GM12801 (cell line): ENCODE measurements around the gene GAB2.

Experiments
- TF ChIP-seq, protein P1 (sequence below): IDR thresholded peaks from one replicate; pipeline ENCODE4 v1.5.1; 2011; ENCODE audit warnings: control low read depth; ENCODE audit not compliant: insufficient read length; ENCODE audit errors: extremely low read depth

GAB2 gene

DNA sequence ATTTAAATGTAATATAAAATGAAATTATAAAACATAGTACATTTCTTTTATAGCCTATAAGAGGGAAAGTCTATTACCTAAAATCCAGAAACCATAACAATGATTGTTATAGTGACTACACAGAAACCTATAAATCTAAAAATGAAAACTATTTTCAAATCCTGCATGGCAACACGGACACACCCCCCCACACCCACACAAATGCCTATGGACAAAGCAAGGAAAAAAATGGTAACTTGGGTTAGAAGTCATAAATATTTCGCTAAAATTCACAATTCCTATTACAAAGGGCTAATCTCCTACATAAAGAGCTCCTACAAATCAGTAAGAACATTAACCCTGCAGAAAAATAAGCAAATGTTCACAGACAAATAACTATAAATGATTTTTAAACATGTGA lies 56.4 kb downstream of the GAB2 start:
- TF ChIP-seq, protein P1, sequence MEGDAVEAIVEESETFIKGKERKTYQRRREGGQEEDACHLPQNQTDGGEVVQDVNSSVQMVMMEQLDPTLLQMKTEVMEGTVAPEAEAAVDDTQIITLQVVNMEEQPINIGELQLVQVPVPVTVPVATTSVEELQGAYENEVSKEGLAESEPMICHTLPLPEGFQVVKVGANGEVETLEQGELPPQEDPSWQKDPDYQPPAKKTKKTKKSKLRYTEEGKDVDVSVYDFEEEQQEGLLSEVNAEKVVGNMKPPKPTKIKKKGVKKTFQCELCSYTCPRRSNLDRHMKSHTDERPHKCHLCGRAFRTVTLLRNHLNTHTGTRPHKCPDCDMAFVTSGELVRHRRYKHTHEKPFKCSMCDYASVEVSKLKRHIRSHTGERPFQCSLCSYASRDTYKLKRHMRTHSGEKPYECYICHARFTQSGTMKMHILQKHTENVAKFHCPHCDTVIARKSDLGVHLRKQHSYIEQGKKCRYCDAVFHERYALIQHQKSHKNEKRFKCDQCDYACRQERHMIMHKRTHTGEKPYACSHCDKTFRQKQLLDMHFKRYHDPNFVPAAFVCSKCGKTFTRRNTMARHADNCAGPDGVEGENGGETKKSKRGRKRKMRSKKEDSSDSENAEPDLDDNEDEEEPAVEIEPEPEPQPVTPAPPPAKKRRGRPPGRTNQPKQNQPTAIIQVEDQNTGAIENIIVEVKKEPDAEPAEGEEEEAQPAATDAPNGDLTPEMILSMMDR, result no peak

DNA sequence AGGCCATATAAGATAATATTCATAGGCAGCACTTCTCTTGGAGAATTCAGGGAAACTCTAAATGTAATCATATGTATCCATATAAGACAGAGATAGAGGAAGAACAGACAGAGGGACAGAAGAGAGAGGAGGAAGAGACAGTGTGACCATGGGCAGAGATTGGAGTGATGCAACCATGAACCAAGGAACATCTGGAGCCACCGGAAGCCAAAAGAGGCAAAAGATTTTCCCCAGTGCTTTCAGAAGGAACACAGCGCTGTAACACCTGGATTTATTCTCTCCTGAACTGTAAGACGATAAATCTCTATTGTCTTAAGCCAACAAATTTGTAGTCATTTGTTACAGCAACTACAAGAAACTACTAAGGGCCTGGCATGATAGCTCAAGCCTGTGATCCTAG lies 57.7 kb downstream of the GAB2 start:
- TF ChIP-seq, protein P1, result no peak

DNA sequence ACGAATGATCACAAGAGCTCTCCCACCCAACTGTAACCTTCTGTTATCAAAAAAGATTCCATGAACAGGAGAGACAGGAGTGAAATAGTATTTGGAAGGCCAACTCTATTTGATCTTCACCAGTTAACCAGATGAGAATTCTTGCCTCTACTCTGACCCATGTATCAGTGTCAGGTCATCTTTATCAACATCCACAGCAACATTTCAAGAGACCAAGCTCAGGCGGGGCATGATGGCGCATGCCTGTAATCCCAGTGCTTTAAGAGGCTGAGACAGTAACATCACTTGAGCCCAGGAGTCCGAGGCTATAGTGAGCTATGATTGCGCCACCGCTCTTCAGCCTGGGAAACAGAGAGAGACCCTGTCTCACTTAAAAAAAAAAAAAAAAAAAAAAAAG lies 62.3 kb downstream of the GAB2 start:
- TF ChIP-seq, protein P1, result no peak

DNA sequence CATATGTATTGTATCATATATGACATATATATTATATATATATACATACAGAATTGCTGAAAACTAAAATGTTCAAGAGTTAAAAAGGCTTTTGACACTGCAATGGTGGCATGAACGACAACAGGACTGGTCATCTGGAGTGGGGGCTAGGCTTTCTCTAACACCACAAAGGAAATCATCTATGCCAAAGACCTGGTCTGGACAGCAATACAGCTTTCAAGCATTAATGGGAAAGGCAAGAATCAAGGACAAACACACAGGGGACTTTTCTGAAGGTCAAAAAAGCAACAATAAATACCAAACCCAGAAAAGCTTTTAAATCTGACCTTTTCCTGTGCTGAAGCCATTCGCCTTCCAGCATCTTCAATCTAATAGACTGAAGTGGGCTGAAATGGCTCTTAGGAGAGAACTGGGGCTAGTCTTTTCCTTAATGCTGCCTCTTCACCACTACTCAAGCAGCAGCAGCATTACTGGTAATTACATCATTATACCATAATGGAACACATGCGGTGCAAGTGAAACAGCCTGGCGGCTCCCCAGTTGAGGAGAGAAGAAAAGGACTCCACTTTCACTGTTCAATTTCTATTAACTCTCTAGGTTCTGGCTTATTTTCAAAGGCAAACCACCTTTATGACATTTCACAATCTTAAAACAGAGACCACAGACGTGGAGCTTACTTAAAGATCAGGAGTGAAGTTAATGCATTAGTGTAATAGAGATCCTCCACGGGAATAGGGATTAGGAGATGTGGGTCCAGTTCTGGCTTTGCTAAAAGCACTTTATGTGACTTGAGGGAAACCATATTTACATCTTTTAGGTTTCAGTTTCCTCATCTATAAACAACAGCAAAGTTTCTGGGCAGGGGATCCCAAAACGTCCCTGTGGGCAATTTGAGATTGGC lies 63.0 kb downstream of the GAB2 start:
- TF ChIP-seq, protein P1, result no peak

DNA sequence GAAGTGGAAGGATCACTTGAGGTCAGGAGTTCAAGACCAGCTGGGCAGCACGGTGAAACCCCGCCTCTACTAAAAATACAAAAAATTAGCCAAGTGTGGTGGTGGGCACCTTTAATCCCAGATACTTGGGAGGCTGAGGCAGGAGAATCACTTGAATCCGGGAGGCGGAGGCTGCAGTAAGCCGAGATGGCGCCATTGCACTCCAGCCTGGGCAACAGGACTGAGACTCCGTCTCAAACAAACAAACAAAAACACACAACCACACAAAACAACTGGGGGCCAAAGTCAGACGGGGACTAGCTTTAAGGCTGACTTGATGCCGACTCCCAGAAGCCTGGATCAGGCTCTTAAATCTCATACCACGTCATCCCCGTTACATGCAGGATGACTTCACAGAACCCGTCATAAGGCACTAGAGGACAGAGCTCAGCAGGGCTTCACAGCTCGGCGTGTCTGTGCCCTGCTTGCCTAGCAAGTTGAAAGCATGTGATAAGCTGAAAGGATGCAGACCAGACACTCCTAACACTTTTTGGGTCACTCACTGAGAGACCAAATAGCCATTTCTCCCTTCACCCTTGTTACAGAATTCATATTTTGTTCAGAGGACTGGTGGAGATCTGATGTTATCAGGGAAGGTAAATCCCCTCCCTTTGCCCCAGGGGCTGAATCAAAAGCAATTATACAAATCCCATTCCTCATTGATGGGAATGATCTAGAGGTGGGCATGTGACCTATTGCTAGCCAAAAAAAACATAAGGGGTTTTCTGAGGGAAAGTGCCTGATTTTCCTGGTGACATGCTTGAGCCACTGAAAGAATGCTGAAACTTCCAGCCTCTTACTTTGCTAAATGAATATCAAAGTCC lies 65.4 kb downstream of the GAB2 start:
- TF ChIP-seq, protein P1, result no peak

DNA sequence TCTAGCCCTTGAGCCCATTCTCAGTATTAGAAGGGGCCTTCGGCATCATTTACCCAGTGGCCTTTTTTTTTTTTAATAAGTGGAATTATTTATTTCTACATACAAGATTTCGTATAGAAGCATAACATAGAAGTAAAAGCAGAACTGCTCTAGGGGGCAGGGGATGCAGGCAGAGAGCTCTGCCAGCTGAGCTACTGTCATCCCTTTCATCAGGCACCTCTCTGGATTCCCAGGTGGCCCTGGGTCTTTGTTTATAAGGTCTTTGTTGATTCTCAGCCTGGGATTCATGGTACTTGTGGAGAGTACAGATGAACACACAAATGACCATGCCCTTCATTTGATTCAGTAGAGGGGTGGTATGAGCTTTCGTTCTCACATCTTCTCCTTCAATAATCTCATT lies 66.4 kb downstream of the GAB2 start:
- TF ChIP-seq, protein P1, result no peak

DNA sequence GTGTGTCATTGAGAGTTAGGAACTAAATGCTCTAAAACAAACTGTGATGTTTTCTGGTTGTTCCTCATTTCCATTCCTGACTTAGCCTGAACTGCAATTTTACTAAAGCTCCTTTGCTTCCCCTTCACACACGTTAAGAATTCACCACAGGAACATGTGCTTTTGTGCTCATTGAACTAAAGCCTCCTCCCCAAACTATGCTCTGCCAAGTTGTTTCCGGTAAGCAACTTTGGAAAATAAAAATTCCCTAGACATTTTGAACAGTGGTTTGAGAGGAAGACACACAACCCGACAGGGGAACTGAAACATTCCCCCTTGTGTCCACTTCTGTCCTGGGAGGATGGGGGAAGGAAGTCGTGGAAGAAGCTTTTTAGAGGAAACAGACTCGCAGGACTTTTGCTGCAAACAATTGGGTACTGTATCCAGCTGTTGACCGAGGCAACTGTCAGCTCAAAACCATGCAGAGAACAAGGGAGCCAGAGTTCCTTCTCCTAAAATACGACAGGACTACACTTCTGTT lies 66.9 kb downstream of the GAB2 start:
- TF ChIP-seq, protein P1, result no peak
